ENCODE measurements around the gene DOK3.
"Not testable (repeated sequence)": the region's sequence is repeated elsewhere in the genome, so short reads cannot be mapped to it uniquely, and the experiment has no call there.

Gene DOK3

DNA sequence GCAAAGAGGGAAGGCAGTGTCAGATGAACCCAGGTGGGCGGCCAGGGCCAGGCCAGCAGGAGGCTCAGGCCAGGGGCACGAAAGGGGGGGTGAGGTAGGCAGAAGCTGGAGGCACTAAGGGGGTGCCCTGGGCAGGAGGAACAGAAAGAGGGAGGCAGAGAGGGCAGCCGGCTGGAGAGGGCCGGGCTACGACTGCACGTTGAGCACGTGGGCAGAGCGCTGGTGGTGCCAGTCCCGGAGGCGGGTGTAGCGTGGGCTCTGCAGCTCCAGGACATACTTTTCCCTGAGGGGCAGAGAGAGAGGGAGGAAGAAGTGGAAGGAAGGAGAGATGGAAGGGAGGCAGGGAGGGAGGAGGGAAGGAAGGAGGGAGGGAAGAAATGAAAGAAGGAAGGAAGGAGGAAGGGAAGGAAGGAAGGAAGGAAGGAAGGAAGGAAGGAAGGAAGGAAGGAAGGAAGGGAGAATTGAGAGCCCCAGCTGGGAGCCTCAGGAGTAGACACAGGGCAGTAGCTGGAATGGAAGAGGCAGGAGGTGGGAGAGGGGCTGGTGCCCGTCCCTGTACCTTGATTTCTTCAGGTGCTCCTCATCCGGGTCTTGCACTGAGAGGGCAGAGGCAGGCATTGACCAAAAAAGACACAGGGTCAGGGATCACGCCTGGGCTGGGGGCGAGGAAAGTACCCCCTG lies 19.2 kb downstream of the DOK3 start:
- no peak overlapping the region for H3K4me3 ChIP-seq (ENCODE audit: control insufficient read depth, low read depth, low read length)

DNA sequence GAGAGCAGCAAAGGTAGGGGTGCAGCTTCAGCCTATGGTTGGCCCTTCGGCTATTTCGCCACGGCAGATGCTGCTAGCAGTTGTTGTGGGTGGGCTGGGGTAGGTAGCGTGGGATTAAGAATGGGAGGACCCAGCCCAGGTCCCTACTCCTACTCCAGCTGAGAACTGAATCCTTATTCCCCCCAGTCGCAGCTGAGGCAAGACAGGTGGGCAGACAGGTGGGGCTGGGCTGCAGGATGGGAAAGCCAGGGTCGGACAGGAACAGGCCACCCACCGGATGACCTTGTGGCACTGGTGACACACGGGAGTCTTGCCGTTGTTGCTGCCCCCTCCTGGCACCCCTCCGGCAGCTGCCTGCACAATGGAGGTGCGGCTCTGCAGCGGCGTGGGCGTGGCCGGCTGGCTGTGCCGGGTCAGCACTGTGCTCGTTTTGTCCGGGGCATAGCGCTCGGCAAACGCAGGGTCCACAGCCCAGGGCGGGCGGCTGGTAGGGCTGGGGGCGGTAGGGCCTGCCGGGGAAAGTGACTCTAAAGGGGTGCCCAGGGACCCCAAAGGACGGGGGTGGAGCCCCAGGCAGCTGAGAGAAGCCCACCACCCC lies 20.4 kb downstream of the DOK3 start:
- no peak overlapping the region for H3K4me3 ChIP-seq (ENCODE audit: control insufficient read depth, low read depth, low read length)
- TF ChIP-seq, protein P1, sequence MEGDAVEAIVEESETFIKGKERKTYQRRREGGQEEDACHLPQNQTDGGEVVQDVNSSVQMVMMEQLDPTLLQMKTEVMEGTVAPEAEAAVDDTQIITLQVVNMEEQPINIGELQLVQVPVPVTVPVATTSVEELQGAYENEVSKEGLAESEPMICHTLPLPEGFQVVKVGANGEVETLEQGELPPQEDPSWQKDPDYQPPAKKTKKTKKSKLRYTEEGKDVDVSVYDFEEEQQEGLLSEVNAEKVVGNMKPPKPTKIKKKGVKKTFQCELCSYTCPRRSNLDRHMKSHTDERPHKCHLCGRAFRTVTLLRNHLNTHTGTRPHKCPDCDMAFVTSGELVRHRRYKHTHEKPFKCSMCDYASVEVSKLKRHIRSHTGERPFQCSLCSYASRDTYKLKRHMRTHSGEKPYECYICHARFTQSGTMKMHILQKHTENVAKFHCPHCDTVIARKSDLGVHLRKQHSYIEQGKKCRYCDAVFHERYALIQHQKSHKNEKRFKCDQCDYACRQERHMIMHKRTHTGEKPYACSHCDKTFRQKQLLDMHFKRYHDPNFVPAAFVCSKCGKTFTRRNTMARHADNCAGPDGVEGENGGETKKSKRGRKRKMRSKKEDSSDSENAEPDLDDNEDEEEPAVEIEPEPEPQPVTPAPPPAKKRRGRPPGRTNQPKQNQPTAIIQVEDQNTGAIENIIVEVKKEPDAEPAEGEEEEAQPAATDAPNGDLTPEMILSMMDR (conservative IDR thresholded peaks at IDR 0.05; ENCODE audit: control insufficient read depth, insufficient read depth, low read depth, low read length) = no peak
- no peak for DNase-seq (ENCODE audit: low read depth)

More for the DNA sequence above, 19.2 kb downstream of the DOK3 start:
- no peak for DNase-seq (ENCODE audit: low read depth)
- TF ChIP-seq, protein P1 (conservative IDR thresholded peaks at IDR 0.05; ENCODE audit: control insufficient read depth, insufficient read depth, low read depth, low read length) = no peak

DNA sequence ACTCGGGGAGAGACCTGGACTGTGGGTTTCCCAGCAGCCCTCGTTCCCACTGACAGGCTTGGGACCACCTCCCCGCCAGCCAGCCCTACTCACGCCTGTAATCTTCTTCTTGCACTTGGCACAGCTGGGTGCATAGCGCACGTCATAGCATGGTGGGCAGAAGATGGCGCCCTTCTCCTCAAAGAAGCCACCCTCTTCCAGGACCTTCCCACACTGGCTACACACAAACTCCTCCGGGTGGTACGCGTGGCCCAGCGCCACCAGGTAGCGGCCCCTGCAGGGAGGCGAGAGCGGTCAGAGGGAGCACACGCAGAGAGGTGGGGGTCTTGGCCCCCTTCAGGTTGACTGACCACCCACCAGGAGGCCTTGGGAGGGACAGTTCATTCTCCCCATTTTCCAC lies 21.7 kb downstream of the DOK3 start:
- H3K4me3 ChIP-seq (ENCODE audit: control insufficient read depth, low read depth, low read length) = no peak overlapping the region
- no peak for DNase-seq (ENCODE audit: low read depth)
- TF ChIP-seq, protein P1 (conservative IDR thresholded peaks at IDR 0.05; ENCODE audit: control insufficient read depth, insufficient read depth, low read depth, low read length) = no peak

DNA sequence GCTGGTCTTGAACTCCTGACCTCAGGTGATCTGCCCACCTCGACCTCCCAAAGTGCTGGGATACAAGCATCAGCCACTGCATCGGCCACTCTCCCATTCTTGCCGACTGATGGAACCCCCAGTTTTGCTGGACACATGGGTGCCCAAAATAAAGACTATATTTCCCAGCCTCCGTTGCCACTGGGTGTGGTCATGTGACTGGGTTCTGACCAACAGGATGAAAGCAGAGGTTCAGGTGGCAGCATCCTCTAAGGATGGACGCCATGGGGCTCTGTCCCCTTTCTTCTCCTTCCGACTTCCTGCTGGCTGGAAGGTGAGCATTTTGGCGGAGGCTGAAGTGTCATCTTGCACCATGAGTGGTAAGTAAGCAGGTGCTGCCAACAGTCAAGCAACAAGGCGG lies 22.5 kb downstream of the DOK3 start:
- TF ChIP-seq, protein P1 (conservative IDR thresholded peaks at IDR 0.05; ENCODE audit: control insufficient read depth, insufficient read depth, low read depth, low read length) = no peak
- DNase-seq (ENCODE audit: low read depth) = no peak
- H3K4me3 ChIP-seq (ENCODE audit: control insufficient read depth, low read depth, low read length) = no peak overlapping the region

DNA sequence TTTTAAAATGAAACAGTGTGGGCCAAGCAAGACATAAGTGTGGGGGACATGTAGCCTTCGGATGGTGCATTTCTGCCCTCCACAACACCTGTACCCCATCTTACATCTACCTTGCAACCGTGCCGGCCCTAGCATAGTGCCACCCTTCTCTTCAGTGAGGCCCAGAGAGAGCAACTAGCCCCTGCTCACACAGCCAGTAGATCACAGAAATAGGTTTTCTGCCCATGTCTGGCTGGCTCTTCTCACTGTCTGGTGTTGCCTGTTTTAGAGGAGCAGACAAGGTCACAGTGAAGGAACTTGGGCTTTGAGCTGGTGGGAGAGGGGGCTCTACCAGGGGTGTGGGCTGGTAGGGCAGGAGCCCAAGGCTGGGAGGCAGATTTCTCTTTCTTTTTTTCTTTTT lies 23.4 kb downstream of the DOK3 start:
- no peak for DNase-seq (ENCODE audit: low read depth)
- no peak overlapping the region for H3K4me3 ChIP-seq (ENCODE audit: control insufficient read depth, low read depth, low read length)
- TF ChIP-seq, protein P1 (conservative IDR thresholded peaks at IDR 0.05; ENCODE audit: control insufficient read depth, insufficient read depth, low read depth, low read length) = no peak

DNA sequence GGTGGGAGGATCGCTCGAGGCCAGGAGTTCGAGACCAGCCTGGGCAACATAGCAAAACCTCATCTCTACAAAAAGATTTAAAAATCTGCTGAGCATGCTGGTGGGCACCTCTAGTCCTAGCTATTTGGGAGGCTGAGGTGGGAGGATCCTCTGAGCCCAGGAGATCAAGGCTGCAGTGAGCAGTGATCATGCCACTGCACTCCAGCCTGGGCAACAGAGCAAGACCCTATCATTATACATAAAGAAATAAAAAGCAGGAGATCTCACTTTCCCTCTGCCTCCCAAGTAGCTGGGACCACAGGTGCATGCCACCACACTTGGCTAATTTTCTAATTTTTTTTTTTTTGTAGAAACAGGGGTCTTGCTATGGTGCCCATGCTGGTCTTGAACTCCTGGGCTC lies 23.9 kb downstream of the DOK3 start:
- not testable (repeated sequence) for H3K4me3 ChIP-seq (ENCODE audit: control insufficient read depth, low read depth, low read length); DNase-seq (ENCODE audit: low read depth)

DNA sequence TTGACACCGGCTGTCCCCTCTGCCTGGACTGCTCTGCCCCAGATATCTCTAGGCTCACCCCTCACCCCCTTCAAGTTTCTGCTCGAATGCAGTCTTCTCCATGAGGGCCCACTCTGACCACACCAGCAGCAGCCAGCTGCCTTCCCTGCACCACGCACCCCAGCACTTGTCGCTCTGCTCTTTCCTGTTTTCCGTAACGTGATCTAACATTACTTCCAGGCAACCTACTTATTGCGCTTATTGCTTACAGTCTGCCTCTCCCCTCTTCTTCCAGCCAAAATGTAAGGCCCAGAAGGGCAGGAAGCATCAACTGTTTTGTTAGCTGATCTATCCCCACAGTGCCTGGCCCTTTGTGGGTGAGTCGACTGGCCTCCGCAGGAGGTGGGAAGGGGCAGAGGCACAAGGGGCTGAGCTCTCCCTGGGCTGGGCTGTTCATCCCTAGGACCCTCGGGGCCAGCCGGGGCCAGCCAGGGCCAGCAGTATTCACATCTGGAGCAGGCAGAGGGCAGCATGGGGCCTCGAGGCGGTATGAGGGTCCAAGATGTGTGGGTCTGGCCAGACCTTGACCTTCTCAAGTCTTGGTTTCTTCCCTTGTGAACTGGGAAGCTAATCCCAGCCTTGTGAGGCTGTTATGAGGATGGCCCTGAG lies 24.6 kb downstream of the DOK3 start:
- DNase-seq (ENCODE audit: low read depth) = no peak
- no peak overlapping the region for H3K4me3 ChIP-seq (ENCODE audit: control insufficient read depth, low read depth, low read length)
- TF ChIP-seq, protein P1 (conservative IDR thresholded peaks at IDR 0.05; ENCODE audit: control insufficient read depth, insufficient read depth, low read depth, low read length) = no peak

All from fibroblast of mammary gland (primary cell).